Sigmoid colon (tissue), 7 donors: ENCODE results near the gene ABCG4. TPM values are rescaled to one million over a fixed set of nuclear protein-coding genes. Genes with fewer than 3 reads are reported as not detected.

Experiments
- DNase-seq: peaks from one replicate; pipeline ENCODE4 v3.0.0-alpha.2; 2019
- H3K27ac ChIP-seq, 4 donors: fragments of 200-600 bp; sonication (generic); one replicate each; pipeline ENCODE4 v1.5.1; 2016 to 2019; ENCODE audit warnings: mild to moderate bottlenecking in 1 of 4
- H3K27me3 ChIP-seq, 3 donors: fragments of 200-600 bp; sonication (generic); one replicate each; pipeline ENCODE4 v1.5.1; 2019; ENCODE audit warnings: mild to moderate bottlenecking in 1 of 3
- H3K36me3 ChIP-seq, 4 donors: fragments of 200-600 bp; sonication (generic); one replicate each; pipeline ENCODE4 v1.5.1; 2016 to 2019
- H3K4me1 ChIP-seq, 4 donors: fragments of 200-600 bp; sonication (generic); one replicate each; pipeline ENCODE4 v1.5.1; 2017 to 2019
- H3K4me3 ChIP-seq, 4 donors: fragments of 200-600 bp; sonication (generic); one replicate each; pipeline ENCODE4 v1.5.1; 2017 to 2019; ENCODE audit warnings: mild to moderate bottlenecking in 2 of 4, moderate library complexity in 1 of 4
- H3K9me3 ChIP-seq, 4 donors: fragments of 200-600 bp in 3 of 4; sonication (generic) in 3 of 4; one replicate each; pipeline versions ENCODE4 v1.5.1 to v1.6.1; 2013 to 2019
- CTCF ChIP-seq, 4 experiments: fragments of 450-650 bp in 3 of 4; fragments of 200-600 bp in 1 of 4; IDR thresholded peaks; one replicate each; pipeline ENCODE4 v1.5.1; 2016 to 2019; ENCODE audit warnings: antibody characterized with exemption in 4 of 4, mild to moderate bottlenecking in 3 of 4, moderate library complexity in 2 of 4
- EP300 ChIP-seq, 4 donors: sonication (generic); formaldehyde crosslinking; IDR thresholded peaks; one replicate each; pipeline ENCODE4 v1.6.1; 2017; ENCODE audit warnings: antibody characterized with exemption in 4 of 4
- POLR2A ChIP-seq, 2 donors: fragments of 450-650 bp; IDR thresholded peaks; one replicate each; pipeline ENCODE4 v1.6.1; 2016; ENCODE audit warnings: antibody characterized with exemption in 2 of 2, mild to moderate bottlenecking in 2 of 2, moderate library complexity in 2 of 2
- POLR2AphosphoS5 ChIP-seq, 4 donors: sonication (generic); formaldehyde crosslinking; IDR thresholded peaks; one replicate each; pipeline ENCODE4 v1.6.1; 2017; ENCODE audit warnings: antibody characterized with exemption in 4 of 4
- WGBS, 2 donors: extraction: QIAGEN DNeasy Blood & Tissue Kit; methylation state at CpG; one replicate each; pipeline ENCODE4 v1.1.7; 2013; 5-methylcytosine and 5-hydroxymethylcytosine counted together
- intact Hi-C: fragments of 100-400 bp; cut with DNase I; formaldehyde crosslinking; loops from one replicate; pipeline ENCODE4 v1.15.1; 2023
- polyA plus RNA-seq, 3 donors: library from polyadenylated mRNA; stranded (reverse); fragments of 200-250 nt; gene quantifications; one replicate each; pipeline ENCODE4 v1.2.3, GENCODE V29; 2013
- total RNA-seq, 4 donors: library from RNA; depleted of rRNA; stranded (reverse); fragments of >200 nt; gene quantifications; one replicate each; pipeline ENCODE4 v1.1.0, GENCODE V29; 2016
- donor health status: healthy with polysubstance abuse.
- donor health status: Bipolar disorder and iron deficiency.
- donor health status: healthy.

The ABCG4 gene
- total and polyA plus RNA-seq, 7 donors, result under 0.01 to 0.55 (median 0.26) TPM; not detected in 2

DNA sequence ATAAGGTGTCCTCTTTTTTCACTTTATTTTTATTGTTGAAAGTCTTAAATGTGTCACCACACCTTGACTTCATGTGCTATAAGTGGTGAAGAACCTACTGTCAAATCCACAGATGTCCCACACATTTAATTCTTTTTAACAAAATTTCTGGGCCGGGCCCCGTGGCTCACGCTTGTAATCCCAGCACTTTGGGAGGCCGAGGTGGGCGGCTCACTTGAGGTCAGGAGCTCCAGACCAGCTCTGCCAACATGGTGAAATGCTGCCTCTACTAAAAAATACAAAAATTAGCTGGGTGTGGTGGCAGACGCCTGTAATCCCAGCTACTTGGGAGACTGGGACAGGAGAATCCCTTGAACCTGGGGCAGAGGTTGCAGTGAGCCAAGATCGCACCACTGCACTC lies 60.3 kb downstream of the ABCG4 start:
- no peaks in the 10 kb centered on the region for H3K9me3 ChIP-seq
- no peak overlapping the region for H3K4me3 ChIP-seq
- no peak for DNase-seq
- H3K36me3 ChIP-seq, result no peaks in the 10 kb centered on the region
- TF ChIP-seq POLR2A (IDR thresholded peaks at IDR 0.05), result no peak
- TF ChIP-seq POLR2AphosphoS5 (IDR thresholded peaks at IDR 0.05), result no peak
- TF ChIP-seq CTCF (IDR thresholded peaks at IDR 0.05), result no peak
- TF ChIP-seq EP300 (IDR thresholded peaks at IDR 0.05), result no peak
- intact Hi-C loops, result loop anchor here (5.0 kb wide), 1 partner anchor 107 kb away; the partner anchor contains the start of gene DPAGT1
- no peaks in the 10 kb centered on the region for H3K27me3 ChIP-seq
- WGBS, 2 donors, result 91 to 92% methylated on average over 7 of the region's 7 CpGs
- H3K27ac ChIP-seq, result no peak overlapping the region
- H3K4me1 ChIP-seq, result peaks cover 0 to 29% (median 20%) of the 10 kb centered on the region in 4 donors

DNA sequence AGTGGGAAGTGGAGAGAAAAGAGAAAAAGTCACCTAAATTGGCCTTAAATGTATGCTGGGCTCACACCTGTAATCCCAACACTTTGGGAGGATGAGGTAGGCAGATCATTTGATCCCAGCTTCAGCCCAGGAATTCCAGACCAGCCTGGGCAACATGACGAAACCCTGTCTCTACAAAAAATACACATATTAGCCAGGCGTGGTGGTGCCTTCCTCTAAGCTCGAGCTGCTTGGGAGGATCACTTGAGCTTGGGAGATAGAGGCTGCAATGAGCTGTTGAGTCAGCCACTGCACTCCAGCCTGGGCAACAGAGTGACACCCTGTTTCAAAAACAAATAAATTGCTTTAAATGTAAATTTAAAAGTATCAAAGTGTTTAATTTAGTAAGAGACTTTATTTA lies 61.2 kb downstream of the ABCG4 start:
- WGBS, 2 donors, result 81 to 88% methylated on average over 3 of the region's 3 CpGs
- H3K27ac ChIP-seq, result no peak overlapping the region
- no peak for TF ChIP-seq CTCF (IDR thresholded peaks at IDR 0.05)
- TF ChIP-seq EP300 (IDR thresholded peaks at IDR 0.05), result no peak
- no peak for TF ChIP-seq POLR2AphosphoS5 (IDR thresholded peaks at IDR 0.05)
- TF ChIP-seq POLR2A (IDR thresholded peaks at IDR 0.05), result no peak
- no peaks in the 10 kb centered on the region for H3K36me3 ChIP-seq
- no peak for DNase-seq
- H3K4me3 ChIP-seq, result no peak overlapping the region
- H3K4me1 ChIP-seq, result peaks cover 0 to 29% (median 20%) of the 10 kb centered on the region in 4 donors
- intact Hi-C loops, result no loop called here
- no peaks in the 10 kb centered on the region for H3K9me3 ChIP-seq
- H3K27me3 ChIP-seq, result no peaks in the 10 kb centered on the region

Other genes starting within 250 kb of the ABCG4 start
- 10 to 100 TPM in 3 of 4 donors, 1 to 10 TPM in 1; 7.9 to 46.5 (median 10.8) TPM for gene BCL9L, start 223.1 kb upstream of the ABCG4 start, total RNA-seq
- 10 to 100 TPM in 1 of 3 donors, 1 to 10 TPM in 2; 4.8 to 33.2 (median 7.4) TPM for gene BCL9L, start 223.1 kb upstream of the ABCG4 start, polyA plus RNA-seq
- not detected for gene UPK2, start 192.8 kb upstream of the ABCG4 start, total RNA-seq
- not detected for gene UPK2, start 192.8 kb upstream of the ABCG4 start, polyA plus RNA-seq
- not detected for gene FOXR1, start 177.3 kb upstream of the ABCG4 start, total RNA-seq
- gene FOXR1, start 177.3 kb upstream of the ABCG4 start, polyA plus RNA-seq, result not detected
- gene CENATAC, start 150.9 kb upstream of the ABCG4 start, total RNA-seq, result 10 to 100 TPM; 29.6 to 60.5 (median 40.7) TPM
- gene CENATAC, start 150.9 kb upstream of the ABCG4 start, polyA plus RNA-seq, result 10 to 100 TPM in 1 of 3 donors, 1 to 10 TPM in 2; 5.3 to 24.6 (median 7.2) TPM
- 1,000 to 10,000 TPM; 1,350 to 3,369 (median 2,098) TPM for gene RPS25, start 130.7 kb upstream of the ABCG4 start, total RNA-seq
- 1,000 to 10,000 TPM; 2,091 to 3,409 (median 2,533) TPM for gene RPS25, start 130.7 kb upstream of the ABCG4 start, polyA plus RNA-seq
- 10 to 100 TPM; 32.4 to 60.3 (median 47.5) TPM for gene TRAPPC4, start 130.3 kb upstream of the ABCG4 start, total RNA-seq
- 10 to 100 TPM; 49.9 to 90.9 (median 74.5) TPM for gene TRAPPC4, start 130.3 kb upstream of the ABCG4 start, polyA plus RNA-seq
- gene SLC37A4, start 118.2 kb upstream of the ABCG4 start, total RNA-seq, result 10 to 100 TPM in 2 of 4 donors, 1 to 10 TPM in 2; 8.0 to 13.8 (median 10.1) TPM
- 10 to 100 TPM in 2 of 3 donors, 1 to 10 TPM in 1; 8.4 to 31.5 (median 11.1) TPM for gene SLC37A4, start 118.2 kb upstream of the ABCG4 start, polyA plus RNA-seq
- 10 to 100 TPM; 26.6 to 37.6 (median 30.7) TPM for gene HYOU1, start 91.8 kb upstream of the ABCG4 start, total RNA-seq
- 100 to 1,000 TPM in 1 of 3 donors, 10 to 100 TPM in 1, 1 to 10 TPM in 1; 6.0 to 106 (median 22.0) TPM for gene HYOU1, start 91.8 kb upstream of the ABCG4 start, polyA plus RNA-seq
- gene VPS11, start 81.2 kb upstream of the ABCG4 start, total RNA-seq, result 10 to 100 TPM; 26.0 to 37.0 (median 30.8) TPM
- 10 to 100 TPM; 13.4 to 29.2 (median 27.0) TPM for gene VPS11, start 81.2 kb upstream of the ABCG4 start, polyA plus RNA-seq
- 10 to 100 TPM in 1 of 4 donors, 1 to 10 TPM in 3; 5.6 to 15.2 (median 6.6) TPM for gene HMBS, start 64.2 kb upstream of the ABCG4 start, total RNA-seq
- gene HMBS, start 64.2 kb upstream of the ABCG4 start, polyA plus RNA-seq, result 10 to 100 TPM; 20.3 to 39.3 (median 22.2) TPM
- gene DPAGT1, start 47.2 kb upstream of the ABCG4 start, total RNA-seq, result 10 to 100 TPM; 16.1 to 22.1 (median 16.8) TPM
- gene DPAGT1, start 47.2 kb upstream of the ABCG4 start, polyA plus RNA-seq, result 10 to 100 TPM in 1 of 3 donors, 1 to 10 TPM in 2; 4.2 to 44.6 (median 6.9) TPM
- gene C2CD2L, start 41.7 kb upstream of the ABCG4 start, total RNA-seq, result 1 to 10 TPM; 5.3 to 8.0 (median 5.8) TPM
- gene C2CD2L, start 41.7 kb upstream of the ABCG4 start, polyA plus RNA-seq, result 10 to 100 TPM in 1 of 3 donors, 1 to 10 TPM in 2; 6.0 to 22.6 (median 7.6) TPM
- 10 to 100 TPM; 15.0 to 33.0 (median 21.2) TPM for gene HINFP, start 27.5 kb upstream of the ABCG4 start, total RNA-seq
- 10 to 100 TPM; 12.0 to 23.2 (median 20.1) TPM for gene HINFP, start 27.5 kb upstream of the ABCG4 start, polyA plus RNA-seq
- 10 to 100 TPM; 10.7 to 21.9 (median 12.6) TPM for gene NLRX1, start 19.7 kb downstream of the ABCG4 start, total RNA-seq
- 1 to 10 TPM; 3.9 to 9.3 (median 4.2) TPM for gene NLRX1, start 19.7 kb downstream of the ABCG4 start, polyA plus RNA-seq
- 1 to 10 TPM in 1 of 4 donors, not detected in 3; 1.8 TPM for gene NHERF4, start 36.4 kb downstream of the ABCG4 start, total RNA-seq
- gene NHERF4, start 36.4 kb downstream of the ABCG4 start, polyA plus RNA-seq, result 10 to 100 TPM; 25.8 to 48.1 (median 37.7) TPM
- gene CBL, start 57.3 kb downstream of the ABCG4 start, total RNA-seq, result 10 to 100 TPM; 11.8 to 17.7 (median 13.1) TPM
- gene CBL, start 57.3 kb downstream of the ABCG4 start, polyA plus RNA-seq, result 1 to 10 TPM; 1.8 to 8.6 (median 3.7) TPM
- gene MCAM, start 168.1 kb downstream of the ABCG4 start, total RNA-seq, result 1,000 to 10,000 TPM in 1 of 4 donors, 100 to 1,000 TPM in 3; 628 to 1,033 (median 813) TPM
- 10 to 100 TPM in 1 of 3 donors, 1 to 10 TPM in 2; 2.1 to 51.5 (median 4.8) TPM for gene MCAM, start 168.1 kb downstream of the ABCG4 start, polyA plus RNA-seq
- 10 to 100 TPM in 3 of 4 donors, 1 to 10 TPM in 1; 9.8 to 18.3 (median 11.8) TPM for gene RNF26, start 185.5 kb downstream of the ABCG4 start, total RNA-seq
- 10 to 100 TPM in 1 of 3 donors, 1 to 10 TPM in 2; 6.2 to 26.1 (median 7.2) TPM for gene RNF26, start 185.5 kb downstream of the ABCG4 start, polyA plus RNA-seq
- 10 to 100 TPM; 23.2 to 35.2 (median 32.4) TPM for gene C1QTNF5, start 191.8 kb downstream of the ABCG4 start, total RNA-seq
- 10 to 100 TPM in 1 of 3 donors, 1 to 10 TPM in 2; 4.9 to 12.5 (median 5.4) TPM for gene C1QTNF5, start 191.8 kb downstream of the ABCG4 start, polyA plus RNA-seq
- gene MFRP, start 197.7 kb downstream of the ABCG4 start, total RNA-seq, result under 1 TPM in 1 of 4 donors, not detected in 3; 0.14 TPM
- gene MFRP, start 197.7 kb downstream of the ABCG4 start, polyA plus RNA-seq, result not detected
- 1 to 10 TPM in 3 of 4 donors, under 1 TPM in 1; 0.71 to 1.9 (median 1.5) TPM for gene USP2, start 232.6 kb downstream of the ABCG4 start, total RNA-seq
- gene USP2, start 232.6 kb downstream of the ABCG4 start, polyA plus RNA-seq, result 10 to 100 TPM; 11.6 to 13.2 (median 13.0) TPM